Measurements from ENCODE around the gene MAPK8IP3.

Gene MAPK8IP3

DNA sequence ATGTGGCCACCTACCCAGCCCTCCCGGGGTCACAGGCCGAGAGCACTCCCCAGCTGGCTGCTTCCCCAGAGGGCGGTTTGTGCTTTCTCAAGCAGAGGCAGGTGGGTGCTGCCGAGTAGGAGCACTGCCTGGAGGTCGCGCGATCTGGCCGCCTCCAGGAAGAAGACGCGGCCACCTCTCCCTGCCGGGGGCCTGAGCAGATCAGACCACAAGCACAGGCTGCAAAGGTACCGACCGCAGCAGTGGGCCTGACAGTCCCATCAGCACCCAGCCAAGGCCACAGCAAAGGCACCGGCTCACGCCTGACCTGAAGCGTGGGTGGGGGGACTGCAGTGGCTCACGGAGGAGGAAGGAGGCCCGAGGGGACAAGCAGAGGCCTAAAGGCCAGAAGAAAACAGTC, 102.7 kb downstream of the MAPK8IP3 start:
- no peaks in the 10 kb centered on the region for H3K9me3 ChIP-seq (ENCODE audit: control insufficient read depth, insufficient read depth, low read length)
- H3K36me3 ChIP-seq (ENCODE audit: insufficient read depth, low read length): peaks cover 3% of the 10 kb centered on the region; the same call in 1 of the 2 replicates
- H3K9ac ChIP-seq (ENCODE audit: low read depth, low read length): no peak overlapping the region
- no peaks in the 10 kb centered on the region for H3K4me1 ChIP-seq (ENCODE audit: insufficient read depth, low read length)

DNA sequence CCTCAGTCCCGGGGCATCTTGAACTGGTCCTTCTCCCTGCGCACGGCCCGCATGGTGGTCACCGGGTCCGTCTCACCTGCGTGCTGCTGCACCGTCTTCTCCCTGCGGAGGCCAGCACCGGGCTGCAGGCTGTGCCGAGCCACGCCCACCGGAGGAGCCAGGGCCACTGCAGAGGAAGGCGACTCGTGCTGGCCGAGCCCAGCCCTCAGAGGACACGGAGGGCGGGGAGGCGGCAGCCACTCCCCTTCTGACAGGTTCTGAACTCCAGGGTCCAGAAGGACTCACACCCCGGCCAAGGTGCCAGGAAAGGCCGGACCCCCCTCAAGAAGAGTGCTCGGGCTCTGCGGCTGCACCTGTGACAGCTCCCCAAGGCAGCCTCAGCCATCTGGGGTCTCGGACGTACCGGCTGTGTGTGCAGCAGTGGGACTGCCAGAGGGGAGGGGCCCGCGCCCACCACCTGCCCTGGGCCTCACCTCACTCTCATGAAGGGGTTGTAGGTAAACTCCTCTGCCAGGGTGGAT, 103.3 kb downstream of the MAPK8IP3 start:
- Histone ChIP-seq H3K36me3 (ENCODE audit: insufficient read depth, low read length) (peaks cover 3% of the 10 kb centered on the region; the same call in 1 of the 2 replicates), H3K9ac (ENCODE audit: low read depth, low read length) (no peak overlapping the region), H3K4me1 (ENCODE audit: insufficient read depth, low read length) (no peaks in the 10 kb centered on the region), H3K9me3 (ENCODE audit: control insufficient read depth, insufficient read depth, low read length) (no peaks in the 10 kb centered on the region)

DNA sequence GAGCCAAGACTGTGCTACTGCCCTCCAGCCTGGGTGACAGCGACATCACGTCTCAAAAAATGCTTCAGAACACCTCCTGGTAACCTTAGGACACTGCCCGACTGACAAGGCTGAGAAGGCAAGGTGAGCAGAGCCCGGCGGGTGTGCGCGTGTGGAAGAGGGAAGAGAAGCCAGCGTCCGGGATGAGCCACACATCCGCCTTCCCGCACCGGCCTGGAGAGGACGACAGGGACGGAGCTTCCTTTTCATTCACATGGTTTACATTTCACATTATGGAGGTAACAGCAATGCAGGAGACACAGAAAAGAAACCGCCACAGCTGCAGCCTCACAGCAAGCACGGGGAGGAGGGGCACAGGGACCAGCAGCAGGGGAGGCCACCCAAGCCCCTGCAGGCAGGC, 104.1 kb downstream of the MAPK8IP3 start:
- no peak overlapping the region for H3K9ac ChIP-seq (ENCODE audit: low read depth, low read length)
- no peaks in the 10 kb centered on the region for H3K4me1 ChIP-seq (ENCODE audit: insufficient read depth, low read length)
- peaks cover 3% of the 10 kb centered on the region; the same call in 1 of the 2 replicates for H3K36me3 ChIP-seq (ENCODE audit: insufficient read depth, low read length)
- no peaks in the 10 kb centered on the region for H3K9me3 ChIP-seq (ENCODE audit: control insufficient read depth, insufficient read depth, low read length)

DNA sequence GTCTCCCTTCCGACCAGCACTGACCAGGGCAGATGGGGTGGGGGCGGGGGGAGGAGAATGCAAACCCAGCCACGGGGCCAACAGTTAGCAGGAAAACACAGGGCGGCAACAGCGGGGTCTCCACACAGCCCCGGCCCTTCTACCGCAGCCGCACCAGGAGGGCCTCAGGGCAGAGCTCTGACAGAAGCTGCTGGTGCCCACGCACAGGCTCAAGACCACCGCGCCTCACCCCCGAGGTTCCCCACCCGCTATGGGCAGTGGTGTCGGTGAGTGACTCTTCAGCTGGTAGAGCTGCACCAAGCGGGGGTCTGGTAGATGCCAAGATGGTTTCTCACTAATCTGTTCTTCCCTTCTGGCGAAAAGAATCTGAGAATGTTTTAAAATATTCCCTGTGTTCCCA, 104.5 kb downstream of the MAPK8IP3 start:
- Histone ChIP-seq H3K4me1 (ENCODE audit: insufficient read depth, low read length) (no peaks in the 10 kb centered on the region), H3K36me3 (ENCODE audit: insufficient read depth, low read length) (peaks cover 3% of the 10 kb centered on the region; the same call in 1 of the 2 replicates), H3K9ac (ENCODE audit: low read depth, low read length) (no peak overlapping the region), H3K9me3 (ENCODE audit: control insufficient read depth, insufficient read depth, low read length) (no peaks in the 10 kb centered on the region)

DNA sequence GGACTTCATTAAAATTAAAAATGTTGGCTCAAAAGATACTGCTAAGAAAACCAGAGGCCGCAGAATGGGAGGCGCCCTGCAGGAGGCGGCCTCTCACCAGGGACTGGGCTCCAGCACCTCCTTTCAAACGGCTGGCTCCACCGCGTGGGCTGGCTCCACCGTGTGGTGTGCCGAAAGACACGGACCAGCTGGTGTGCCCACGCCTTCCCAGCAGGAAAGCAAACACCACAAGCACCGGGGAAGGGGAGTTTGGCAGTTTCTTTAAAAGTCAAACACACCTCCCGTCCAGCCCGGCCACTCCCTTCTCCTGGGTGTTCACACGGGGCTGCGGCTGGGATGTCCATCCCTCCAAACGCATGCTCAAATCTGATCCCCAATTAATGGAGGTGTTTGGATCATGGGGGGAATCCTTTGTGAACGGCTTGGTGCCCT, 106.8 kb downstream of the MAPK8IP3 start:
- no peak overlapping the region for H3K9ac ChIP-seq (ENCODE audit: low read depth, low read length)
- H3K9me3 ChIP-seq (ENCODE audit: control insufficient read depth, insufficient read depth, low read length): no peaks in the 10 kb centered on the region
- H3K36me3 ChIP-seq (ENCODE audit: insufficient read depth, low read length): no peaks in the 10 kb centered on the region; the same call in 1 of the 2 replicates
- no peaks in the 10 kb centered on the region for H3K4me1 ChIP-seq (ENCODE audit: insufficient read depth, low read length)

DNA sequence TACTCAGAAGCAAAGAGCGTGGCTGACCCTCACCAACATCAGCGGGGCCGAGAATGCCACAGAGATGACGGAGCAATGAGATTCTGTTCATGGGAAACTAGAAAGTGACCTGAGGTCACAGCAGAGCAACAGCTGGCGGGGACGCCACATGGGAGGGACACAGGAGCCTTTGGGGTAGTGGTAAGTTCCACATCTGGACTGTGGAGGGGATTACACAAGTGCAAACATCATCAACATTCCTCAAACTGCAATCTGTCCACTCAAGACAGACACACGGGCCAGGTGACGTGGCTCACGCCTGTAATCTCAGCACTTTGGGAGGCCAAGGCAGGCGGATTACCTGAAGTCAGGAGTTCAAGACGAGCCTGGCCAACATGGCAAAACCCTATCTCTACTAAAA, 109.5 kb downstream of the MAPK8IP3 start:
- Histone ChIP-seq H3K9me3 (ENCODE audit: control insufficient read depth, insufficient read depth, low read length) (no peaks in the 10 kb centered on the region), H3K4me1 (ENCODE audit: insufficient read depth, low read length) (no peaks in the 10 kb centered on the region), H3K36me3 (ENCODE audit: insufficient read depth, low read length) (no peaks in the 10 kb centered on the region), H3K9ac (ENCODE audit: low read depth, low read length) (no peak overlapping the region)

DNA sequence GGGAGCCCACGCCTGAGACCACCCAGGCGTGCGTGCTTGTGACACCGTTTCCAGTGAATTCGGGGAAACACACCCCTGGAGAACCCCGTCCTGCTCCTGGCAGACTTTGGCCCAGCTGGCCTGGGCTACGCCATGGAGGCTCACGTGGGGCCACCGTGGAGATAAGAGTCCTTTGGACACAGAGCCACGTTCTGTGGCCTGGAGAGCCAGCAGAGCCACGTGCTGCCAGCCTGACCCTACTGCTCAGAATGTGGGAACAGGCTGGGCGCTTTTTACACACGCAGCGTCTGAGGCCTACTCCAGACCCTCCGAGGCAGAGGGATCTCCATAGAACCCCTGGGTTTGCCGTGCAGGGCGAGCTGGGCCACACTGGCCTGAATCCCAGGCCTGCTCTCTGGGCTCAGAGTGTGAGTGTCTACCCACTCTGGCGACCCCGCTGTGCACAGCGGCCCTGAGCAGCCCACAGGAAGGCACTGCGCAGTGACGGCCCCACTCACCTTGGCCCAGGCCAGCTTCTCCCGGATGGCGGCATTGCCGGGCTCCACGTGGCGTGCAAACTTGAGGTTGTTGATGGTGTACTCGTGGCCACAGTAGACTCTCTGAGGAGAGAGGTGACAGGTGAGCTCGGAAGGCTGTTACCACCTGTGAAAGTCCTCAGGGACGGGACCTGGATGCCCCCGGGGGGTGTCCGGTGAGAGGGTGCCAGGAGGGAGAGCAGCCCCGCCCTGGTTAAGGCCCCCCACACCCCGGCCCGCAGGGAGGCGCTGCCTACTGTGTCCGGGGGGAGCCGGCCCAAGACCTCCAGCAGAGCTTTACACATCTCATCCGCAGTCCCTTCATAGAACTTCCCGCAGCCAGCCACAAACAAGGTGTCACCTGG, 110.6 kb downstream of the MAPK8IP3 start:
- Histone ChIP-seq H3K9ac (ENCODE audit: low read depth, low read length) (no peak overlapping the region), H3K9me3 (ENCODE audit: control insufficient read depth, insufficient read depth, low read length) (no peaks in the 10 kb centered on the region), H3K4me1 (ENCODE audit: insufficient read depth, low read length) (no peaks in the 10 kb centered on the region), H3K36me3 (ENCODE audit: insufficient read depth, low read length) (no peaks in the 10 kb centered on the region)

DNA sequence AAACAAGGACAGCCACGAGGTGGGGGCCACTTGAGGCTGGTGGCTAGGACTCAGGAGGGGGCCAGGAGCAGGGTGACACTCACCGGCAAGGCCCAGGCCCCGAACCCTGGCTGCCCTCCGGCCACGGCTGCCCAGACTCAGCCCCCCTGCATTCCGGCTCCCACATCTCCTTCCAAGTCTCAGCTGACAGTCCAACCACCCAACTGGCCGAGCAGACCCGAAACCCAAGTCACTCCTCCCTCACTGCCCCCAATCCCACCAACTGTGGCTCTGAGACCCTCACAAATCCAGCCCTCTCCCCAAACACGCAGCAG, 111.2 kb downstream of the MAPK8IP3 start:
- Histone ChIP-seq H3K9ac (ENCODE audit: low read depth, low read length) (no peak overlapping the region), H3K36me3 (ENCODE audit: insufficient read depth, low read length) (no peaks in the 10 kb centered on the region), H3K9me3 (ENCODE audit: control insufficient read depth, insufficient read depth, low read length) (no peaks in the 10 kb centered on the region), H3K4me1 (ENCODE audit: insufficient read depth, low read length) (no peaks in the 10 kb centered on the region)

DNA sequence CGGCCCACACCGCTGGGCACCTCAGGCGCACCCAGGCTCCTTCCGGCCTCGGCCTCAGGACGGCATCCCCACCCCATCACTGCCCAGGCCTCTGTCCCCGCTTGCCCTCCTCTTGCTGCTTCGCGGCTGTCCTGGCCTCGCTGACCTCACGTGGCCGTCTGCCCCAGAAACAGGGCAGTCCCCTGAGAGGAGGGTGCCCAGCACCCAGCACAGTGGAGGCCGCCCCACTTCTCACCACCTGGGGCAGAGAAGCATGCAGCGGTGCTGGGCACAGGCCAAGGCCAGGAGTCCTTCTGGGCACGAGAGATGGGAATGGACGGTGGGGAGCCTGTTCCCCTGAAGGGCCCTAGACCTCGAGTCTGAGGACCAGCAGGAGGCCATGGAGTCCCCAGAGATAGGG, 111.7 kb downstream of the MAPK8IP3 start:
- Histone ChIP-seq H3K9me3 (ENCODE audit: control insufficient read depth, insufficient read depth, low read length) (no peaks in the 10 kb centered on the region), H3K36me3 (ENCODE audit: insufficient read depth, low read length) (no peaks in the 10 kb centered on the region), H3K4me1 (ENCODE audit: insufficient read depth, low read length) (no peaks in the 10 kb centered on the region), H3K9ac (ENCODE audit: low read depth, low read length) (no peak overlapping the region)

DNA sequence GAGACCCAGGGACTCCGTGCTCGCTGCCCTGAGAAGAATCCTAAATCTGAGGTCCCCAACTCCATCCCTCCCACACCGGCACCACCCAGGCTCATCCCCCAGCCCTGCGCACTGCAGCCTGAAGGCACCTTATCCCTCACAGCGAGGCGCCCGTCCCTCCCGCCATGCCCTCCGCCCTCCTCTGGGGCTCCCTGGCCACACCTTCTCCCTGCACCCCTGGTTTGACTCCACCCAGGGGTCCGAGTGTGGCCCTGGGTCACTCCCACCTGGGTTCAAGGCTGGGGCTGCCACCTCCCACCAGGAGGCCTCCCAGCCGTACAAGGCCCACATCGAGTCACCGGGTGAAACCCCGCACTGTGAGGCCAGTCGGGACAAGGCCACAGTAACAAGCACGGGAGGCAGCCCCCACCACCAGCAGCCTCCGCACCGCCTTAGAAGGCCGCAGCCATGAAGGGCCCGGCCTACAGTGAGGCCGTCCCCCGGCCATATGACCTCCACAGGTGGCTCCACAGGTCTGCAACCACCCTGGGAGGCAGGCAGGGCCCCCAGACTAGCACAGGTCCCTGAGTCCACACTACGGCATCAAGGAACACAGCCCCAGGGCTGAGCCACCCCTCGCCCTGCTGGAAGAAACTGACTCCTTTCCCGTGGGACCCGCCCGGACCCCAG, 112.3 kb downstream of the MAPK8IP3 start:
- Histone ChIP-seq H3K9me3 (ENCODE audit: control insufficient read depth, insufficient read depth, low read length) (no peaks in the 10 kb centered on the region), H3K4me1 (ENCODE audit: insufficient read depth, low read length) (no peaks in the 10 kb centered on the region), H3K9ac (ENCODE audit: low read depth, low read length) (no peak overlapping the region), H3K36me3 (ENCODE audit: insufficient read depth, low read length) (no peaks in the 10 kb centered on the region)

DNA sequence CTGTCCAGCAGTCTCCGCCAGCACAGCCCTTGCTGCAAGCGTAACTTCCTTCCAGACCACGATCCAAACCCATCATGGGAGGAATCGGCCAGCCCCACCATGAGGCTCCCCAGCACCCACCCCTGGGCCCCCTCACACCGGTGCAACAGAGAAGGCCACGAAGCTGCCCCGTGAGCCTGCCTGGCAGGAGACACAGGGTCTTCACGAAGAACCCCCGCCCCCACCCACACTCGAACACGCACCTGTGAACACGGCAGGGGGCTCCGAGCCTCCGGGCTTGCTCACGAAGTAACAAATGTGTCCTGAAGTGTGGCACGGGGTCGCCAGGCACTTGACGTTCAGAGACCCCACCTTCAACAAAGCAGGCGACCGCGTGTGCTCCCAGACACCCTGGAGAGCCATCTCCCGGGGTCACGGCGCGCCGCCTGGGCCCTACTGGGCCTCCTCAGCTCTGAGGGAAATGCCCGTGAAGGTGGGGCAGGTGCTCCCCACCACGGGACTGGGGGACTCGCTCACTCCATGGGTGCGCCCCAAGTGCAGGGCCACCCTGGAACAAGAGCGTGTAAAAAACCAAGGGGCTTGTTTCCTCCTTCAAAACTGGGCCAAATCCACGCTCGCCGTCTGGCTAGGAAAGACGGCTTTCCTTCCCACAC, 113.0 kb downstream of the MAPK8IP3 start:
- Histone ChIP-seq H3K9ac (ENCODE audit: low read depth, low read length) (no peak overlapping the region), H3K9me3 (ENCODE audit: control insufficient read depth, insufficient read depth, low read length) (no peaks in the 10 kb centered on the region), H3K4me1 (ENCODE audit: insufficient read depth, low read length) (no peaks in the 10 kb centered on the region), H3K36me3 (ENCODE audit: insufficient read depth, low read length) (no peaks in the 10 kb centered on the region)

DNA sequence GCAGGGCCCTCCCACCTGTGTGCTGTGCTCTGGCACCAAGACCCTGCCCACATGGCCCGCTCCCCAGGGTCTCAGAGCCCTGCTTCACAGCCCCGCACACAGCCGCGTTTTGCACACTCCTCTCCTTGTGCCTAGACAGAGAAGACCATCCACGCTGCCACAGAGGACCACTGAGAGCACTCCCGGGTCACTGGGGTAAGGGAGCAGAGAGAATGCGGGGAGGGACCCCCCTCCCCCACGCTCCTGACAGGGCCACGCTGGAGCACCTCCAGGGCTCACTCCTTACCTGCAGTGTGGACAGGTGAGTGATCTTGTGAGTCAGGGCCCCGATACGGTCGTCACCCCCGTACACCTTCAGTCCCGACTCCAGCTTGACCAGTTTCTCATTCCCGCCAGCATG, 113.6 kb downstream of the MAPK8IP3 start:
- no peaks in the 10 kb centered on the region for H3K9me3 ChIP-seq (ENCODE audit: control insufficient read depth, insufficient read depth, low read length)
- no peaks in the 10 kb centered on the region for H3K4me1 ChIP-seq (ENCODE audit: insufficient read depth, low read length)
- no peak overlapping the region for H3K9ac ChIP-seq (ENCODE audit: low read depth, low read length)
- H3K36me3 ChIP-seq (ENCODE audit: insufficient read depth, low read length): no peaks in the 10 kb centered on the region

Measured in ES-I3 (cell line).